Astrocyte (in vitro differentiated cells and primary cell): ENCODE measurements around the gene DAGLA.

ENCODE experiments used
- CTCF ChIP-seq: IDR thresholded peaks from 2 replicates; pipeline ENCODE4 v1.5.1; 2011; ENCODE audit warnings: low read depth, mild to moderate bottlenecking, inconsistent platforms, low read length, moderate library complexity; ENCODE audit not compliant: insufficient read depth
- EZH2 ChIP-seq: IDR thresholded peaks from 2 replicates; pipeline ENCODE4 v1.6.1; 2012; ENCODE audit warnings: mild to moderate bottlenecking, low read length, inconsistent platforms; ENCODE audit not compliant: insufficient read depth

GRCh38 chr11:61756147-61756451 is 75.9 kb downstream of the DAGLA start:
- TF ChIP-seq CTCF: no peak
- no peak for TF ChIP-seq EZH2
